Mesodermal cell (in vitro differentiated cells): ENCODE results near the gene PIH1D2. TPM values are rescaled to one million over a fixed set of nuclear protein-coding genes. Genes with fewer than 3 reads are reported as not detected.

Source experiments
- H3K27ac ChIP-seq: 2 replicates; pipeline ENCODE4 v1.7.0; 2013; ENCODE audit warnings: mild to moderate bottlenecking, low read depth, low read length, moderate library complexity; ENCODE audit not compliant: severe bottlenecking
- H3K36me3 ChIP-seq: 2 replicates; pipeline ENCODE4 v1.7.1; 2013; ENCODE audit warnings: mild to moderate bottlenecking, low read length, moderate library complexity; ENCODE audit not compliant: control insufficient read depth, insufficient read depth
- H3K4me1 ChIP-seq: one replicate; pipeline ENCODE4 v1.7.1; 2013; ENCODE audit warnings: mild to moderate bottlenecking, low read length; ENCODE audit not compliant: insufficient read depth, control insufficient read depth, poor library complexity, severe bottlenecking
- H3K4me3 ChIP-seq: 2 replicates; pipeline ENCODE4 v1.7.0; 2013; ENCODE audit warnings: low read length, control low read depth, mild to moderate bottlenecking; ENCODE audit not compliant: insufficient read depth, poor library complexity, severe bottlenecking; ENCODE audit errors: extremely low read depth
- H3K9me3 ChIP-seq: 2 replicates; pipeline ENCODE4 v1.7.1; 2013; ENCODE audit warnings: mild to moderate bottlenecking, low read length, moderate library complexity; ENCODE audit not compliant: control insufficient read depth
- WGBS, 2 experiments: methylation state at CpG; one replicate each; pipeline ENCODE4 v1.1.5; 2013; ENCODE audit warnings: missing lambda C conversion rate in 2 of 2; ENCODE audit not compliant: insufficient coverage in 2 of 2; 5-methylcytosine and 5-hydroxymethylcytosine counted together
- polyA plus RNA-seq, 2 experiments: library from polyadenylated mRNA; stranded (reverse); fragments of 50-300 nt; gene quantifications; one replicate each; pipeline ENCODE4 v1.2.3, GENCODE V29; 2013

PIH1D2 gene, protein sequence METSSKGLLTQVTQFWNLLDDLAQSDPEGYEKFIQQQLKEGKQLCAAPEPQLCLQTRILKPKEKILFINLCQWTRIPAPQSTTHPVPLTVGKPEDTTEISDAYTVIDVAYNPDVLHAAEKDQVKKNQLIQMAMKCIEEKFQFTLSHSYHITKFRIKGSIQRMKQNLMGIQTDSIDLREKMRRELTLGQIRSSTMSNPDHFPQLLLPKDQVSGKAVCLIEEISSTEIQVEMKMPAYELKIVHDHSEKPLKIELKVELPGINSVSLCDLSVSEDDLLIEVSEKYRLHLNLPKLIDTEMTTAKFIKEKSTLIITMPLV
- polyA plus RNA-seq (2013, experiment 1 of 2): 1.5 TPM
- polyA plus RNA-seq (2013, experiment 2 of 2): 3.6 TPM

DNA sequence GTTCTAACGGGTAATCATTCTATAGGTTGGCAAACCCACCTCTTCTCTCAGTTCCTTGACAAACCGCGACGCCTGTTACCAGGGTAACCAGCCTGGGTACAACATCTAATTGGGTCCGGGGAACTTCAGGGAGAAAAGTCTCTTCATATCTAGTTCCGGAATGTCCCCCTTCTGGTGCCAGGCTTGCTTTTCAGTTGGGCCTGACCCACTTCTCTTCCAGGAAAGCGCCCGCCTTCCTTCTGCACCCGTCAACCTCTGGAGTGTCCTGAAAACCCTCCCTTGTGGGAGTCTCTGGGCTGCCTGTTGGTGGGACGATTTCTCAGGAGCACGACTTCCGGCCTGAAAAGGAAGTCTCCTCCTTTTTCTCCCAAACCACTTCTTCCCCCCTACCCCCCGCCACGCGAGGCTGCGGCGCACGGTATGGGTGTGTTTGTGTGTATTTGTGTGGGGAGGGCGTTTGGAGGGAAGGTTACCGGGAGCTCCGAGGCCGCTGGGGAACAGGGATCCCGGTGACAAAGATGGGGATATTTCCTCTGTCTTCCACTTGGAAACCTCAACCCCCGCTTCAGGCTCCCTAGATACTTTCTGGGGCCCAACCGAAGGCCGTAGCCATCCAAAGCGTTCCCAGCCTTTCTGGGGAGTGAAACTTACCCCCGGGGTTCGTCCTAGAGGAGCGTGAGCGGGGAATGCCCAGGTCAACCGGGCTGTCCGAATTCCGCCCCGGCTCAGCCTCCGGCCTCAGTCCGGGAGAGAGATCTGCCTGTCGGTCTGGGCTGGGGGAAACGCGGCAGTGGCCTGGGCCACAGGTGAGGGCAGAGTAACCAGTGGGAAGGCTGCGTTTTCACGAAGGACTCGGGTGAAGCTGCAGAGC lies at the start of gene PIH1D2, which contains the start of gene NKAPD1:
PIH1D2 (minus strand) TSS at position 77 of the 871 bp plus-strand sequence. CDS start 843 bp downstream, outside the sequence.
NKAPD1 (plus strand) TSS at position 359 of the 871 bp plus-strand sequence. CDS start 1,276 bp downstream, outside the sequence.
- 1 to 2% methylated on average over 24 to 26 of the region's 43 CpGs for WGBS, 2 experiments
- Histone ChIP-seq H3K4me1 (peaks cover 13% of the 10 kb centered on the region), H3K27ac (peak within 1 kb of the TSS; percentile 97), H3K9me3 (no peaks in the 10 kb centered on the region), H3K36me3 (peaks cover 35% of the 10 kb centered on the region), H3K4me3 (peak within 1 kb of the TSS; percentile 98)

DNA sequence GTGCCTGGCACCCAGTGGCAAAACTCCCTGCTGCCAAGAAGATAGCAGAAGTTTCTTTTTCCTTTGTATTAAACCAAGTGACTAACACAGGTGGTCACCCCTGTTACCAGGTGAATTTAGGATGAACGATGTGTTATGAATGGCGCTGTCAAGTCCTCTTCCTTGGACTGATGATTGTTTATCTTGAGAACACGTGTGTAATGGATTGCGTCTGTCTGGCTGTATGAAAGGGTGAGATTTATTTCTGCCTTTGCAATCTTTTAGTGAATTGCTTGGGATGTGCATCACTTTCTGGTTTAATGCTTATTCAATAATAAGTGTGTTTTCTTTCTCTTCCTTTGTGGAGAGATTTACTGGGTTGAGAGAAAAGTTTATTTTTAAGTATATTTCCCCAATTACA lies 49.3 kb upstream of the PIH1D2 start:
- WGBS, 2 experiments: 97 to 100% methylated on average over 2 to 4 of the region's 4 CpGs
- no peaks in the 10 kb centered on the region for H3K9me3 ChIP-seq
- H3K27ac ChIP-seq: no peak overlapping the region
- H3K4me3 ChIP-seq: no peak overlapping the region
- no peaks in the 10 kb centered on the region for H3K4me1 ChIP-seq
- no peaks in the 10 kb centered on the region for H3K36me3 ChIP-seq

DNA sequence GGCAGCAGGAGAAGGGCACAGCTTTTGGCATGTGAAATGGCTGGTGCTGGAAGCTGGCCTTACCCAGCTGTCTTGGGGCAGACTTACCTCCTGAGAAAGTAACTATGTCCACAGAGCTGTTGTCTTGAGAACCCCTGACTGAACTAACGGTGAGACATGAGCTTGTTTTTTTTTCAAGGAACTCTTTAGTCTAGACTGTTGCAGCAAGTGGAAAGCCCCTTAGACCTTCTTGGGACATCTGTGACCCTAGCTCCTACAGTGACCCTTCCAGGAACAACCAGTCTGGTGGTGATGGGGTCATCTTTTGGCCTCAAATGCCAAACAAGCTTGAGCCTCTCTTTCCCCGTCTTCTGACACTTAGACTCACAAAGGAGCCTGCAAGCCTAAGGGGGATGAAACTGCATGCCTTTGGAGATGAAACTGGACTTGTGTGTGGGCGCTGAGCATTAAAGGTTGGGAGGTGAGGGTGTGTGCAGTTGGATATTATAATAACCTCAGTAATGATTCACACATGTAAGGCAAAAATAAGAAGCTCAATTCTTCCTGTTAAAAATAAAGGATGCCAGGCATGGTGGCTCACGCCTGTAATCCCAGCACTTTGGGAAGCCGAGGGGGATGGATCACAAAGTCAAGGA lies 48.3 kb upstream of the PIH1D2 start:
- no peaks in the 10 kb centered on the region for H3K4me1 ChIP-seq
- H3K27ac ChIP-seq: no peak overlapping the region
- WGBS, 2 experiments: 100% methylated on average over 1 to 3 of the region's 5 CpGs
- H3K4me3 ChIP-seq: no peak overlapping the region
- H3K36me3 ChIP-seq: no peaks in the 10 kb centered on the region
- H3K9me3 ChIP-seq: no peaks in the 10 kb centered on the region

DNA sequence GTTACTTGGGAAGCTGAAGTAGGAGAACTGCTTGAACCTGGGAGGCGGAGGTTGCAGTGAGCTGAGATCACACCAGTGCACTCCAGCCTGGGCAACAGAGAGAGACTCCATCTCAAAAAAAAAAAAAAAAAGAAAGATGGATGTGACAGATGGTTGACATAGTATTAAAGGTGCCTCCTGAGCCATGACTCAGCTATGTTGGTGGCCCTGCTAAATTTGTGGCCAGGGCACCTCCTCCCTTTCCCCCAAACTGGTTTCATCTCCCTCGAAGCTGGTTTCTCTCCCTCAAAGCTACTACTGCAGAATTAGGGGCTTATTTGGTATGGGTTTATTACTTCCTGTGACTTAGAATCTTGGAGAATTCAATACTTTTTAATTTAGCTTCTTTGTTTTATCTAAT lies 44.4 kb upstream of the PIH1D2 start:
- Histone ChIP-seq H3K4me3 (no peak overlapping the region), H3K27ac (no peak overlapping the region), H3K36me3 (no peaks in the 10 kb centered on the region), H3K9me3 (no peaks in the 10 kb centered on the region), H3K4me1 (no peaks in the 10 kb centered on the region)
- 88% methylated on average over 1 of the region's 2 CpGs; no CpG with 5 or more reads in 1 of the 2 experiments for WGBS, 2 experiments

DNA sequence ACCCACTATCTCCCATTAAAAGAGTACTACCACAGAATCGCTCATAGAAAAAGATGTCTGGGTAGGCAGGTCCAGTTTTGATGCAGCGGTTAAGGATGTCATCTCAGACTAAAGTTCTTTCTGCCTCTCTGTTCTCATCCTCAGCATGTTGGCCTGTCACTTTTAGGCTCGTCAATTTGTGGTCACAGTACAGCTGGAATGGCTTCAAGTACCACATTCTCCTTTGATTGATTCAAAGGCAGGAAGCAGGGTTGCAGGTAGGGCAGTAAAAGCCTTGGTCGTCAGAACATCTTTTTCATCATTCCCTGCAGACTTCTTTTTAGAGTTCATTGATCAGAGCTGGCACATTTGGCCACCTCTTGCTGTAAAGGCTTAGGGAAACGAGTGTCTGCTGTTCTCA lies 41.6 kb upstream of the PIH1D2 start:
- WGBS, 2 experiments: 84% methylated on average over 3 to 4 of the region's 5 CpGs
- H3K9me3 ChIP-seq: no peaks in the 10 kb centered on the region
- no peaks in the 10 kb centered on the region for H3K36me3 ChIP-seq
- H3K4me3 ChIP-seq: no peak overlapping the region
- no peak overlapping the region for H3K27ac ChIP-seq
- H3K4me1 ChIP-seq: no peaks in the 10 kb centered on the region

DNA sequence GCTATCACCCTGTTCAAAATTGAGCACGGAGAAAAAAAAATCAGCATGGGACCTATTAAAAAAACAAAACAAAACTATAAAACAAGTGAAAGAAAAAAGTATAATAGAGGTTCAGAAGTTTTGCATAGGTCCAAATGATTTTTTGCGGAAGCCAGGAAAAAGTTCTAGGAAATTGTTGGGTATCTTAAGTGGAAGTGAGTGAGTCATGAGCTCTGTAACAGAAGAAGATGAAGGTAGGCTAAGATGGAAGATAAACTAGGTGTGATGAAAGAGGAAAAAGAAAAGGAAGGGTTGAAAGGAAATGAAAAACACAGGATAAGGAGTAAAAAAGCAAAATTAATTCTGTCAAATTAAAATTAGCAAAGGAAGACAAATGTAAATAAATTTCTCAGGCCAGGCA lies 40.6 kb upstream of the PIH1D2 start:
- 70 to 100% methylated on average over 1 of the region's 2 CpGs for WGBS, 2 experiments
- Histone ChIP-seq H3K27ac (no peak overlapping the region), H3K4me3 (no peak overlapping the region), H3K4me1 (no peaks in the 10 kb centered on the region), H3K36me3 (no peaks in the 10 kb centered on the region), H3K9me3 (no peaks in the 10 kb centered on the region)

DNA sequence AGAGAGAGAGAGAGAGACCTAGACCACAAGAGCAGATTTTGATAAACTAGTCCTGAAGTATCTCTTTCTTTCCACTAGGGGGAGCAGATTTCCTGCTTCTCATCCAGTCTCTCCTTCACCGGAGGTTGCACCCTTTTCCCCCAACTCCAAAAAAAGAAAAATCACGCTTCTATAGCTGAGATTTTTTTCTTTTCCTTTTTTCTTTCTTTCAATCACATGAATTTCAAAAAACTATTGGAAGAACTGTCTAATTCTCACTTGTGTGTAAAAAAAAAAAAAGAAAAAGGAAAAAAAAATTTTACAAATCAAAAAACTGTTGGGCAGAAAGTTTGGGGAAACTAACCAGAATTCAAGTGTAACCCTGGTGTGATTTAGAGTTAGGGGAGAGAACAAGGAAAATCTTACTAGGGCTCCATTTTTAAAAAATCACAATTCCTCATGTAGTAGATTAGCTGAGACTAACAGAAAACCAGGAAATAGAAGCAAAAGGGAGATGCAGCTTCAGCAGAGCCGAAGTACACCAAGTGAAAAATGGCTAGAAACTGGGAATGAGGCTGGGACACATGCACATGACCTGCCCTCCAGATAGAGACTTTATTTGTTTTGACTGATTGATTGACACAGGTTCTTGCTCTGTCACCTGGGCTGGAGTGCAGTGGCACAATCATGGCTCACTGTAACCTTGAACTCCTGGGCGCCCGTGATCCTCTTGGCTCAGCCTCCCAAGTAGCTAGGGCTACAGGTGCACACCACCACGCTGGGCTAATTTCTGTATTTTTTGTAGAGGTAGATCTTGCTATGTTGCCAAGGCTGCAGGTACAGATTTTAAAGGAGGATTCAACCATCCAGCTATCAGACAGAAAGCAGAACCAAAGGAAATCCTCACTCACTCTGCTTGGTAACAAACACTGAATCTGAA lies 40.0 kb upstream of the PIH1D2 start:
- no peak overlapping the region for H3K27ac ChIP-seq
- WGBS, 2 experiments: 68 to 79% methylated on average over 4 of the region's 6 CpGs
- H3K4me3 ChIP-seq: no peak overlapping the region

DNA sequence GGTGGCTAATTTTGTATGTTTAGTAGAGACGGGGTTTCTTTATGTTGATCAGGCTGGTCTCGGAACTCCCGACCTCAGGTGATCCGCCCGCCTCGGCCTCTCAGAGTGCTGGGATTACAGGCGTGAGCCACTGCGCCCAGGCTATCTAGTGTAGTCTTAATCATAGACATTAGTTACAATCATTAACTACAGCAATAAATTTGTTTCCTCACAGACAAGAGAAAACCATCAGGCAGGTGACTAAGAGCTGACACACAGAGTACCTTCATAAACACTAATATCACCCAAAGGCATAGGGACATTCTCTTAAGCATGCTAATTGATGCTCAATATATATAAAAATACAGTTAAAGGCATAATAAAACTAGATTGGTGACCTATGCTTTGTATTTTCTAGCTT lies 32.3 kb upstream of the PIH1D2 start:
- Histone ChIP-seq H3K27ac (no peak overlapping the region), H3K36me3 (no peaks in the 10 kb centered on the region), H3K9me3 (no peaks in the 10 kb centered on the region), H3K4me3 (no peak overlapping the region), H3K4me1 (no peaks in the 10 kb centered on the region)
- WGBS, 2 experiments: 86 to 89% methylated on average over 6 of the region's 8 CpGs

More for the DNA sequence above, 40.0 kb upstream of the PIH1D2 start:
- Histone ChIP-seq H3K36me3 (no peaks in the 10 kb centered on the region), H3K9me3 (no peaks in the 10 kb centered on the region), H3K4me1 (no peaks in the 10 kb centered on the region)

DNA sequence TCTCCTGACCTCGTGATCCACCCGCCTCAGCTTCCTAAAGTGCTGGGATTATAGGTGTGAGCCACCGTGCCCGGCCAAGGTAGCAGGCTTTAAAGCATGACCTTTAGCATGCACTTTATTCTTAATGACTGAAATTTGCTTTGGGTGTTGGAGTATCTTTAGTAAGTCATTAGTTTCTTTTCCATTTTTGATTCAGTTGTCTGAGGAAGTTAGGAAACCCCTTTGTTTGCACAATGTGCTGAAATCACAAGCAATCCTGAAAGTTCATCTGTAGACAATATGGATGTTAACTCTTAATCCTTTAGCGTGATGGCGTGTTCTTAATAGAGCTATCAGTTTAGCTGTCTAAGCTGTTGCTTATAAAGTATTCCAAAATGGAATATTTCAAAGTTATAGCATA lies 29.6 kb upstream of the PIH1D2 start:
- no peak overlapping the region for H3K4me3 ChIP-seq
- H3K27ac ChIP-seq: no peak overlapping the region
- WGBS, 2 experiments: no CpG with 5 or more reads among the region's 6 CpGs
- no peaks in the 10 kb centered on the region for H3K36me3 ChIP-seq
- H3K4me1 ChIP-seq: no peaks in the 10 kb centered on the region
- no peaks in the 10 kb centered on the region for H3K9me3 ChIP-seq

DNA sequence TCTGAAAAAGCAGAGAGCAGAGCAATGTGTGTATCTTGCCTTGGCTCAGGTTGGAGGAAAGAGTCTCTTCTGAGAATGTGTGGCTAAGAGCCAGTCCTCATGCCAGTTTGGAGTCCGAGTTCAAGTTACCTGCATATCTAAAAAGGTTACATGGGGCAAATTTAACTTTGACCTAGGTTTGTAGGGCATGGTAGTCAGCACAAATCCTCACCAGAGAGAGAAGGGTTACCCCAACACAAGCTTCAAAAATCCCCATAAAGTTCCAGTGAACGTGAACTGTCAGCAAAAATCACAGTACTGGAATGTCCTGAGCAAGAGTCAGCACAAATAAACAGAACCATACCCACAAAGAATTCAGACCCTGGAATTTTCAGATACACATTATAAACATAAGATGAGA lies 26.6 kb upstream of the PIH1D2 start:
- WGBS, 2 experiments: 80 to 100% methylated on average over 1 to 2 of the region's 2 CpGs
- Histone ChIP-seq H3K9me3 (no peaks in the 10 kb centered on the region), H3K36me3 (peaks cover 20% of the 10 kb centered on the region), H3K4me3 (no peak overlapping the region), H3K4me1 (no peaks in the 10 kb centered on the region), H3K27ac (no peak overlapping the region)
